GM12892 (cell line): ENCODE data around the gene CASR.

Experiments
- DNase-seq: peaks from one replicate; pipeline ENCODE4 v3.0.0; 2011; ENCODE audit not compliant: insufficient read length
- FAIRE-seq: peaks from 2 replicates; lab custom pipeline; 2011; peaks lifted over from hg19 to GRCh38; lab: Jason Lieb, UNC
- POLR2A ChIP-seq: IDR thresholded peaks from 2 replicates; pipeline ENCODE4 v1.6.1; 2011; ENCODE audit warnings: low read depth, low read length, control low read depth
- POLR2AphosphoS5 ChIP-seq: IDR thresholded peaks from 2 replicates; pipeline ENCODE4 v1.6.1; 2011; ENCODE audit warnings: low read depth, low read length, control low read depth
- TAF1 ChIP-seq: IDR thresholded peaks from 2 replicates; pipeline ENCODE4 v1.6.1; 2011; ENCODE audit warnings: low read depth, mild to moderate bottlenecking, control low read depth, low read length, borderline replicate concordance

The CASR gene

GRCh38 chr3:122268257-122269024 is 85.0 kb downstream of the CASR start:
- TF ChIP-seq TAF1 = no peak
- no peak for TF ChIP-seq POLR2A
- TF ChIP-seq POLR2AphosphoS5 = no peak
- DNase-seq = no peak
- FAIRE-seq = peak; percentile 51

DNA sequence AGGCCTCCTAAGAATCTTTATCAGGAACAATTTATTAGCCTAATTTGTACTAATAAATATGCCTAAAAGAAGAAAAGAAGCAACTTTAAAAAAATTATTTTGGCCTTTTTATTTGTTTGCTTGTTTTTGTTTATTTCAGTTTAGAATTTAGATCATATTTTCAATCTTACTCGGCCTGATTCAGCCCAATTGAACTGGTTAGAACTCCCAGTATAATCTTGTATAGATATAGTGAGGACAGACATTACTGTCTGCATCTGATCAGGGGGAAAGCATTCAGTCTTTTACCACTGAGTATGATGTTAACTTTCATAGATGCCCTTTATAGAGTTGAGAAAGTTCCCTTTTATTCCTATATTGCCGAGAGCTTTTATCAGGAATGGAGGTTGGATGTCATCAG is 85.6 kb downstream of the CASR start:
- DNase-seq (no peak), FAIRE-seq (peak; percentile 9)
- no peak for TF ChIP-seq TAF1
- TF ChIP-seq POLR2AphosphoS5 = no peak
- TF ChIP-seq POLR2A = no peak

GRCh38 chr3:122271246-122271898 is 87.9 kb downstream of the CASR start:
- FAIRE-seq (peak; percentile 30), DNase-seq (no peak)
- no peak for TF ChIP-seq POLR2A
- TF ChIP-seq POLR2AphosphoS5 = no peak
- no peak for TF ChIP-seq TAF1

GRCh38 chr3:122272879-122273278 is 89.4 kb downstream of the CASR start:
- DNase-seq = no peak
- no peak for FAIRE-seq
- no peak for TF ChIP-seq TAF1
- TF ChIP-seq POLR2A = no peak
- no peak for TF ChIP-seq POLR2AphosphoS5

GRCh38 chr3:122273498-122273897 is 90.0 kb downstream of the CASR start:
- no peak for DNase-seq
- no peak for FAIRE-seq
- no peak for TF ChIP-seq POLR2AphosphoS5
- TF ChIP-seq TAF1 = no peak
- TF ChIP-seq POLR2A = no peak

- no peak for FAIRE-seq
- DNase-seq = no peak
- no peak for TF ChIP-seq POLR2AphosphoS5
- TF ChIP-seq TAF1 = no peak
- TF ChIP-seq POLR2A = no peak
Observed at GRCh38 chr3:122281891-122282290, 98.4 kb downstream of the CASR start.

DNA sequence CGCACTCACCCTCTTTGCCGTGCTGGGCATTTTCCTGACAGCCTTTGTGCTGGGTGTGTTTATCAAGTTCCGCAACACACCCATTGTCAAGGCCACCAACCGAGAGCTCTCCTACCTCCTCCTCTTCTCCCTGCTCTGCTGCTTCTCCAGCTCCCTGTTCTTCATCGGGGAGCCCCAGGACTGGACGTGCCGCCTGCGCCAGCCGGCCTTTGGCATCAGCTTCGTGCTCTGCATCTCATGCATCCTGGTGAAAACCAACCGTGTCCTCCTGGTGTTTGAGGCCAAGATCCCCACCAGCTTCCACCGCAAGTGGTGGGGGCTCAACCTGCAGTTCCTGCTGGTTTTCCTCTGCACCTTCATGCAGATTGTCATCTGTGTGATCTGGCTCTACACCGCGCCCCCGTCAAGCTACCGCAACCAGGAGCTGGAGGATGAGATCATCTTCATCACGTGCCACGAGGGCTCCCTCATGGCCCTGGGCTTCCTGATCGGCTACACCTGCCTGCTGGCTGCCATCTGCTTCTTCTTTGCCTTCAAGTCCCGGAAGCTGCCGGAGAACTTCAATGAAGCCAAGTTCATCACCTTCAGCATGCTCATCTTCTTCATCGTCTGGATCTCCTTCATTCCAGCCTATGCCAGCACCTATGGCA is 100.5 kb downstream of the CASR start:
- FAIRE-seq = no peak
- no peak for DNase-seq
- TF ChIP-seq TAF1 (no peak), POLR2AphosphoS5 (no peak), POLR2A (no peak)

GRCh38 chr3:122284486-122284885 is 101.0 kb downstream of the CASR start:
- no peak for TF ChIP-seq POLR2AphosphoS5
- TF ChIP-seq POLR2A = no peak
- TF ChIP-seq TAF1 = no peak
- no peak for FAIRE-seq
- DNase-seq = no peak

DNA sequence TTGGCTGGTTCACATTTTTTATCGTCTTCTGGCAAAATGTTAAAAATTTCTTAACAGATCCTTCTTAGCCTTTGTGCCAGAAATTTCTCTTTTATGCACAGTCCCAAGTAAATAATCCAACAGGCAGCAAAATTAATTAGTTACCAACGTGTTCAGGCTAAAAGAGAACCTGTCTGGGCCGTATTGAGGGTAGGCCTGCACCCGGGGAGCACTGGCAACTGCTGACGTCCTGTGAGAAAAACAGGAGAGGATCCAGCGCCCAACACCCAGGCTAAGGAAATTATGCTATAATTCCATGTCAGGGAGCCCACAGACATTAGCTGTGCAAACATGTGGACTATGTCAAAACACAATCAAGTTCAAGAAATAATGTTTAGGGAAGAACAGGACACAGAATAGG is 110.9 kb downstream of the CASR start:
- FAIRE-seq (no peak), DNase-seq (no peak)
- TF ChIP-seq TAF1 (no peak), POLR2AphosphoS5 (no peak)

- DNase-seq (no peak), FAIRE-seq (peak; percentile 46)
- TF ChIP-seq POLR2A (no peak), TAF1 (no peak), POLR2AphosphoS5 (no peak)
Observed at GRCh38 chr3:122295266-122296062, 112.0 kb downstream of the CASR start.

DNA sequence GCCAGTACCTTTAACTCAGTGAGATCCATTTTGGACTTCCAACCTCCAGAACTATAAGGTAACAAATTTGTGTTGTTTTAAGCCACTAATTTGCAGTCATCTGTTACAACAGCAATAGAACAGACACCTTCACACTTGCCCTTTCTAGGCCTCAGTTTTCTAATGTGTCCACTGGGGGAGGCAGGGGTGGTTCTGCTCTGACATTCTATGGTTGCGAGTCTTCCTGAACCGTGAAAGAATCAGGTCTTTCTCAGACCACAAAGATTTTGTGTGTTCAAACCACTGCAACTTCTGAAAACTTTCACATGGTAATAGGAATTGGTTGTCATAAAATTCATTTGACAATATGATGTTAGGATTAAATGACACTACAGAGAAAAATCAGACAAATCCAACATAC is 114.8 kb downstream of the CASR start:
- FAIRE-seq (peak; percentile 89), DNase-seq (peak; percentile 21)
- TF ChIP-seq POLR2A = no peak
- TF ChIP-seq TAF1 = no peak
- TF ChIP-seq POLR2AphosphoS5 = no peak
